HPDE6-E6E7 (cell line): ENCODE measurements around the gene ZNF516.
A peak's percentile ranks its signal among the peaks of the same experiment; 100 is the strongest.

Source experiments
- DNase-seq: peaks from one replicate; pipeline ENCODE4 v3.0.0; 2011; ENCODE audit warnings: missing footprints; ENCODE audit errors: extremely low spot score

Gene ZNF516

GRCh38 chr18:76506974-76507764 is 12.1 kb upstream of the ZNF516 start:
- DNase-seq: no peak

GRCh38 chr18:76506395-76506794 is 11.4 kb upstream of the ZNF516 start:
- no peak for DNase-seq

GRCh38 chr18:76505614-76506013 is 10.6 kb upstream of the ZNF516 start:
- DNase-seq: no peak

GRCh38 chr18:76504749-76505148 is 9.7 kb upstream of the ZNF516 start:
- DNase-seq: no peak

GRCh38 chr18:76503649-76504386 is 8.8 kb upstream of the ZNF516 start:
- DNase-seq: no peak

GRCh38 chr18:76502551-76502950 is 7.5 kb upstream of the ZNF516 start:
- no peak for DNase-seq

GRCh38 chr18:76499637-76500340 is 4.7 kb upstream of the ZNF516 start:
- no peak for DNase-seq

- no peak for DNase-seq
Measured at GRCh38 chr18:76499021-76499420, 4.0 kb upstream of the ZNF516 start.

- DNase-seq: no peak
Measured at GRCh38 chr18:76498064-76498463, 3.0 kb upstream of the ZNF516 start.

GRCh38 chr18:76497021-76497420 is 2.0 kb upstream of the ZNF516 start:
- DNase-seq: no peak

GRCh38 chr18:76496194-76496890 is 1.3 kb upstream of the ZNF516 start:
- no peak for DNase-seq

- DNase-seq: no peak
Measured at GRCh38 chr18:76495435-76496193, 572 bp upstream of the ZNF516 start.

GRCh38 chr18:76494231-76495005 is 624 bp downstream of the ZNF516 start:
- no peak for DNase-seq

- DNase-seq: no peak
Measured at GRCh38 chr18:76493213-76494161, 1.6 kb downstream of the ZNF516 start.

GRCh38 chr18:76492669-76493212 is 2.3 kb downstream of the ZNF516 start:
- peak; percentile 98 for DNase-seq

- DNase-seq: no peak
Measured at GRCh38 chr18:76491776-76492668, 3.0 kb downstream of the ZNF516 start.

GRCh38 chr18:76491473-76491775 is 3.6 kb downstream of the ZNF516 start:
- DNase-seq: peak; percentile 60
